ENCODE data around the gene TMTC4. TPM values are rescaled to one million over a fixed set of nuclear protein-coding genes. Genes with fewer than 3 reads are reported as not detected.

TMTC4 gene
- total RNA-seq, 4 donors from 2014 or later: 8.6 to 13.7 (median 11.4) TPM

GRCh38 chr13:100581504-100581903, 93.1 kb downstream of the TMTC4 start:
- no peak for TF ChIP-seq CTCF (IDR thresholded peaks at IDR 0.05; ENCODE audit: low read depth)

GRCh38 chr13:100581030-100581429, 93.6 kb downstream of the TMTC4 start:
- TF ChIP-seq CTCF (IDR thresholded peaks at IDR 0.05; ENCODE audit: low read depth): no peak

- no peak for TF ChIP-seq CTCF (IDR thresholded peaks at IDR 0.05; ENCODE audit: low read depth)
Measured at GRCh38 chr13:100580045-100580444, 94.5 kb downstream of the TMTC4 start.

GRCh38 chr13:100573121-100573520, 101.5 kb downstream of the TMTC4 start:
- TF ChIP-seq CTCF (IDR thresholded peaks at IDR 0.05; ENCODE audit: low read depth): no peak

DNA sequence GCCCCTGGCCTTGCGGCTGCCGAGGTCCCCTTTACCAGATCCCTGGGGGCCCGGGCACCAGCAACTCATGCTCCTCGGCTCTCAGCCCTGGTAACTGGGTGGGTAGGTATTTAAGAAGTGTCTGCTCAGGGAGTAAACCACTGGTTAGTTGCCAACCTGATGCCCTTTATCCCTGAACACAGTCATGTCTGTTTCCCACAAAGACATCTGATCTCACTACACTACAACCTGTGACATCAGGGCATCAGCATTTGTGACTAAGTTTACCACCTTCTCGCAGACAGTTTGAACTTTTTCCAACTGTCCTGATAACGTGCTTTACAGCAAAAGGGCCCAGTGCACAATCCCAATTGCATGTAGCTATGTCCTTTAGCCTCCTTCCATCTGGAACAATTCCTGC, 108.1 kb downstream of the TMTC4 start:
- TF ChIP-seq CTCF (IDR thresholded peaks at IDR 0.05; ENCODE audit: low read depth): no peak

DNA sequence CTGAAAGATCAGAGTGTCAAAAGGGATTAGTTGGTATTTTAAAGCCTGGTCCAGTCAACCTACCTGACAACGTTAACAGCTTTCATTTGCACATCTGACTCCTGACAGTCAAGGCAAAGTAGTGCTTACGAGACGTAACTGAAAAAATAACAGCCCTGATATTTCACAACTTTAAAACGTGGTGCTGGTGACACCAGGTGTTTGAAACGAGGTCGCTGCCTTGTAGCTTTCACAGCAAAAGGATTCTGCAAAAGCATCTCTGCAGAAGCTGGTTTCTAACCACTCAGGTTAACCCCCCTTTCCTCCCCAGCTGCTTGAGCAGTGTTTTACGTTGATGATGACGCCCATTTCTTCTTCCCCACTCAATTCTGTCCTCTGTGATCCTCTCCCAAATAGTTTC, 109.3 kb downstream of the TMTC4 start:
- no peak for TF ChIP-seq CTCF (IDR thresholded peaks at IDR 0.05; ENCODE audit: low read depth)

- no peak for TF ChIP-seq CTCF (IDR thresholded peaks at IDR 0.05; ENCODE audit: low read depth)
Measured at GRCh38 chr13:100564444-100565223, 110.0 kb downstream of the TMTC4 start.

Measured in subcutaneous adipose tissue (tissue), 4 donors.